ENCODE data around the gene CNN1.
"Not testable (repeated sequence)": the region's sequence is repeated elsewhere in the genome, so short reads cannot be mapped to it uniquely, and the experiment has no call there.

Gene CNN1

DNA sequence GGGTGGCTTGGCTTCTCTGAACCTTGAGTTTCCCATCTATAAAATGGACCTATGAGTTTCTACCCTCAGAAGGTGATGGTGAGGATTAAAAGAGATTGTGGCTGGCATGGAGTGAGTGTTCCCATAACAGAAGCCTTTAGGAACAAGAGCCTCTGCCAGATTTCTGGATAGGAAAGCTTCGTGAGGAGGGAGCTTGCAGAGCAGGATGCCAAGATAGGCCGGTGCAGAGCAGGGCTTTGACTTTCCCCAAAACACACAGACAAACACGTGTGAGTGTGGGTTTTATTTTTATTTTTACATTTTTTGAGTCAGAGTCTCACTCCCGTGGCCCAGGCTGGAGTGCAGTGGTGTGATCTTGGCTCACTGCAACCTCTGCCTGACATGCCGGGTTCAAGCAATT is 3.7 kb upstream of the CNN1 start:
- no peak for DNase-seq (ENCODE audit: low read depth)

DNA sequence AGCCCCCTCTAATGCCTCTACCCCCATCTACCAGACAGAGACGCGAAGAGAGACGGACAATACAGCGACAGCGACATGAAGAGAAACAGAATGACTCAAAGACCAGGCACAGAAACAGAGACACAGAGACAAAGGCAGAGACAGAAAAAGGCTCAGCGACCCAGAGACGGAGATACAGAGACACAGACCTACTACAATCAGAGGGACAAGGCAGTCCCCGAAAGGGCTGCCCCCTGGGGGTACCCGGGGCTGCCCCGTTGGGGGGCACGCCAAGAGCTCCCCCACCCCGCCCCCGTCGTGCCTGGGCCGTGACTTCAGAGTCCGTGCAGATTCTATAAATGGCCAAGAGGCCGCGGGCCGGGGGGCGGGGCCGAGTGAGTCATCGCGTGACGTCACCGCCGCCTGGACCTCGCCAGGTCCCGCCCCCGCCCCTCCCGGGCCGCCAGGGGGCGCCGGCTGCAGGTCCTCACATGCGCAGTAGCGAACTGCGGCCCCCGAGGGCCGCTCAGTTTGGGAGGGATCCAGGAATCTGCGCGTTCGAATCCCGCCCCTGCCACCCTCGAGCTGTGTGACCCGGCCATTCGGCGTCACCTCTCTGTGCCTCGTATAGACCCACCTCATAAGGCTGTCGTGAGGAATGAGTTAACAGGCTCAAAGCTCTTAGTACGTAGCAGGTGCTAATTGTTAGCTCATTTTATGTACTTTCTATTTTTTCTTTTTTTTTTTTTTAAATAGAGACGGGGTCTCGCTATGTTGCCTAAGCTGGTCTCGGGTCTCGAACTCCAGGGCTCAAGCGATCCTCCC is 2.7 kb upstream of the CNN1 start:
- peak; percentile 41 for DNase-seq (ENCODE audit: low read depth)

DNA sequence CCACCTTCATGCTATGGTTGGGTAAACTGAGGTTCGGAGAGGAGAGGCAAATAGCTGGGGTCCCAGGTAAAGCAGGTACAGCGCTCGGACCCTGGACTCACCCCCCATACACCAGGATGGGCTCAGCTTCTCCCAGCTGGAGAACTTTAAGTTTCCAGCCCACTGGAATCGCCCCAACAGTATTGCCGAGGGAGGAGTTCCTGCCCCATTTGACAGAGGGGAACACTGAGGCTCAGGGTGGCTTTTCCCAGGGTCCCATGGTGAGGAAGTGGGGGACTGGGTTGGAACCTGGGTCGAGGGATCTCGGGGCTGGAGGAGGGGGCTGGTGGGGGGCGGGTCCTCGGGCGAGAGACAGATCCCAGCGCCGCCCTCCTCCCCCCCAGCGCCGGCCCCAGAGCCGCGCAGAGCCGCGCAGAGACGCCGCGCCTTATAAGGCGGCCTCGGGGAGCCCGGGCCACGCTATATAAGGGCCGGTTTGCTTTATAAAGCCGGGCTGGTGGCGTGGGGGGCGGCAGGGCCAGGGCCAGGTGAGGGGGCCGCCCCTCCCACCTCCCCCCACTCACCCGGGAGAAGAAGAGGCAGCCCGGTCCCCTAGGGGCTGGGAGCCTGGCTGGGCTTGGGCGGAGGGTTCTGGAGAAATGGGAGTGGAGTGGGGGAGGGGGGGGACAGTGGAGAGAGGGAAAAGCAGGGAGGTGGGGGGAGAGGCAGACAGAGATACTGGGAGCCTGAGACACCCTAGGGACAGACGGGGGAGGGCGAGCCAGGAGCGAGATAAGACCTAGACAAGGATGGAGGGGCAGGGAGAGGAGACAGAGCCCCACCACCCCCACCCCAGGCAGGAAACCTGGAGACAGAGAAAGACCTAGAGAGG is 1.1 kb downstream of the CNN1 start:
- no peak for DNase-seq (ENCODE audit: low read depth)

DNA sequence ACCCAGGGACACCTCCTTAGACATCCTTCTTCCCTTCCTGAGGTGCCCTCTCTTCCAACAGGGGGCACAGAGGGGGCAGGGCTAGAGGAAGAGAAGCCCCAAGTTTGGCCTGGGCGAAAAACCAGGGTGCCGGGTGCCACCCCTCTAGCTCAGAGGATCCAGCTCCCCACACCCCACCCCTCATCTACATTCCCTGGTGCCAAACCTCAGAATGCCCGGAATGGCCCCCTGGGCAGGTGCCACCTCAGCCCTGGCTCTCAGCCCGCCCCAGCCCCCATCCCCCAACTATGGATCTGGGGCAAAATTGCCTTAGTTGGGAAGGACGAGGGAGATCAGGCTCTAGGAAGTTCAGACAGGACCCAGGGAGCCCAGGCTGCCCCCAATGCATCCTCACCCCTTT is 2.0 kb downstream of the CNN1 start:
- no peak for DNase-seq (ENCODE audit: low read depth)

DNA sequence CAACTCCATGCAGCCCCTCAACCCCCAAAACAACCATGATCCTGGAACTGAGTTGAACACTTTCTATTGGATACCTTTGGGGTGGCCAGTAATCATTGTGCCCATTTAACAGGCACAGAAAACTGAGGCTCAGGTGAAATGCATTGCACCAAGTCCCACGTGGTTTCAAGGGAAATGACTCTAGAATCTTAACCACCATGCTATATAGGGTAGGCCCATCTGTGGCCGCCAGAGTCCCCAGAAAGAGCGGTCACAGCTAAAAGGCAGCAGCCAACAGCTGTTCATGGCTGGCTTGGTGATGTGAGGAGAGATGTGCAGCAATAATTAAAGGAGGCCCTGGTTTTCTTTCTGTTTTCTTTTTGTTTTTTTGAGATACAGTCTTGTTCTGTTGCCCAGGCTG is 2.6 kb downstream of the CNN1 start:
- DNase-seq (ENCODE audit: low read depth): no peak

DNA sequence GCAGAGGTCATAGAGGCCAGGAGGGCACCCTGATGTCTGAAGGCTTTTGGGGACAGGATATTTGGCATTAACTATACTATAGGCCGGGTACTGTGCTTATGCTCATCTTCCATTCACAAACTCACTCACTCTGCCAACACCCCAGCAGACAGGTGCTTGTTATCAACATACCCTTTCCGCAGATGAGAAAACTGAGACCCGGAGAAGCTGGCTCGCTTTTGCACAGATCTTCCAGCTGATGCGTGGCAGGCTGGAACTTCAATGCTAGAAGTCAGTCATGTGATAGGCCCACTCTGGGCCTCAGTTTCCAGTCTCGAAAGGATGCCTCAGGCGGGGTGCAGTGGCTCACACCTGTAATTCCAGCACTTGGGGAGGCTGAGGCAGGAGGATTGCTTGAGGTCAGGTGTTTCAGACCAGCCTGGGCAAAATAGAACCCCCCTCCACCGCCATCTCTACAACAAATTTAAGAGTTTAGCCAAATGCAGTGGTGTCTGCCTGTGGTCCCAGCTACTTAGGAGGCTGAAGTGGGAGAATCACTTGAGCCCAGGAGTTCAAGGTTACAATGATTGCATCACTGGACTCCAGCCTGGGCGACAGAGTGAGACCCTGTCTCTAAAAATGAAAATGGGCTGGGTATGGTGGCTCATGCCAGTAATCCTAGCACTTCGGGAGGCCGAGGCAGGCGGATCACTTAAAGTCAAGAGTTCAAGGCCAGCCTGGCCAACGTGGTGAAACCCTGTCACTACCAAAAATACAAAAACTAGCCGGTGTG is 9.5 kb downstream of the CNN1 start:
- no peak for DNase-seq (ENCODE audit: low read depth)

DNA sequence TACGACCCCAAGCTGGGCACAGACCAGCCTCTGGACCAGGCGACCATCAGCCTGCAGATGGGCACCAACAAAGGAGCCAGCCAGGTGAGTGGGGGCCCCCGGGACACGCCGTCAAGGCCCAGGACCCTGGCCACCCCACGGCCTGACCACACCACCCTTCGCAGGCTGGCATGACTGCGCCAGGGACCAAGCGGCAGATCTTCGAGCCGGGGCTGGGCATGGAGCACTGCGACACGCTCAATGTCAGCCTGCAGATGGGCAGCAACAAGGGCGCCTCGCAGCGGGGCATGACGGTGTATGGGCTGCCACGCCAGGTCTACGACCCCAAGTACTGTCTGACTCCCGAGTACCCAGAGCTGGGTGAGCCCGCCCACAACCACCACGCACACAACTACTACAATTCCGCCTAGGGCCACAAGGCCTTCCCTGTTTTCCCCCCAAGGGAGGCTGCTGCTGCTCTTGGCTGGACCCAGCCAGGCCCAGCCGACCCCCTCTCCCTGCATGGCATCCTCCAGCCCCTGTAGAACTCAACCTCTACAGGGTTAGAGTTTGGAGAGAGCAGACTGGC is 10.8 kb downstream of the CNN1 start:
- no peak for DNase-seq (ENCODE audit: low read depth)

DNA sequence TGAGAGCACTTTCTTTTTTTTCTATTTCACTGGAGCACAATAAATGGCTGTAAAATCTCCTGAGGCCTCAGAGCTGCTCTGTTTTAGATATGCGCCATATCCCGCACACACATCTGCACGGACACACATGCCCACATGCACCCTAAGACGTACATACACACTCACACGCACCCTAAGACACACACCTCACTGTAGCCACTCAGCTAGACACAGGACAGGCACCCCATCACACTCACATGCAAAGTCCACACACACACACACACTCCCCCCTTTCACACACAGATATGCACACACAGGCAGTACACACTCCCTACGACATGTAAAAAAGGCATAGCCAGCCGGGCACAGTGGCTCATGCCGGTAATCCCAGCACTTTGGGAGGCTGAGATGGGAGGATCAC is 11.6 kb downstream of the CNN1 start:
- DNase-seq (ENCODE audit: low read depth): no peak

DNA sequence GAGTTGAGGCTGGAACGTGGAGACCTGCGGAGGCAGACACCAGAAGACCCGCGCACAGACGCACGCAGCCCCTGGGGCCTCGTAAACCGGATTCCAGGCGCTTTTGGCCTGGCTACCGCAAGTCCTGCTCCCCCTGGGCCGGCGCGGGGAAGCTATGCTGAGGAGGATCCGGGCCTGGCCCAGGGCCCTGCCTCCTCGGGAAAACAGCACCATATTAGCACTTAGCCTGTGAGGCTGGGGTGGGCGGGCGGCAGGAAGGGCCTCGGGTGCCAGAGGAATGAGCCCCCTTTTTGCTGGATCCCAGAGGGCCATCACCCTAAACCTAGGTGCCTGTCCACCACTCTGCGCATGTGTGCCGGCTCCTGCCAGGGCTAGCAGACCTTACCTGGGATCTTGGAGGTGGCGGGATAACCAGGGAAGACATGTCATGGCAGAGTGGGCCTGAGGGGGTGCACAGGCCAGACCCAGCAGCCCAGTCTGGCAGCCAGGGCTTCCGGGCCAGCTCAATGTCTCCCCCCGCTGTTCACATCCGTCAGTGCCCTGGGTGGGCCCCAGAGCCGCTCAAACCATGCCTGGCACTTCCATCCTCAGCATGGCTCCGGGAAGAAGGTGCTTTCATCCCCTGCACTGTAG is 13.1 kb downstream of the CNN1 start:
- DNase-seq (ENCODE audit: low read depth): no peak

DNA sequence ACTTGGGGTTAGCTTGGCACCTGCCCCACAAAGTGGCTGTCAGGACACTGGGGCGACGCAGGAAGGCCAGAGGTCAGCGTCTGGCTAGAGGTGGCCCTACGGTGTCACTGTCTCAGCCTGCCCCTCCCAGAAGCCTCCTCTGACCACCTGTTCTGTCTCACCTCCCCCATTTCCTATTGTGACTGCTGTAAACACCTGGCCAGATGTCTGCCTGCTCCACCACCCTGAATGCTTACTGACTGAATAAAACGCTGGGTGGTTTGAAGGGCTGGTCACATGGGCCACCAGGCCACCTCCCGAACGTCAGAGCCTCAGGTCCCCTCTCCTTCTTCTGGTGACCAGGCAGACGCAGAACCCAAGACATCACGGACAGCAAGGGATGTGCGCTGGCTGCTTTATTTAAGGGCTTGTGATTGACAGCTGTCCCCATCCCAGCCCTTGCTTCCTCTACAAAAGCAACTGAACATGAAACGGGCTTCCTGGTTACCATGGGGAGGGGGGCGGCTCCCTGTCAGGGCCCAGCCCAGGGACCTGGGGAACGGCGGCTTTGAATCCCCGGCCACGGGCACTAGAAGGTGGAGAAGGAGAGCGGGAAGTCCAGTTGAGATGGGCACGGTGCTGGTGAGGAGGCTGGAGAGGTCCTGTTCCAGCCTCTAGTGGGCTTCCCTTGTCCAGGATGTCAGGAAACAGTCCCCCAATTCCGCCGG is 14.2 kb downstream of the CNN1 start:
- no peak for DNase-seq (ENCODE audit: low read depth)

DNA sequence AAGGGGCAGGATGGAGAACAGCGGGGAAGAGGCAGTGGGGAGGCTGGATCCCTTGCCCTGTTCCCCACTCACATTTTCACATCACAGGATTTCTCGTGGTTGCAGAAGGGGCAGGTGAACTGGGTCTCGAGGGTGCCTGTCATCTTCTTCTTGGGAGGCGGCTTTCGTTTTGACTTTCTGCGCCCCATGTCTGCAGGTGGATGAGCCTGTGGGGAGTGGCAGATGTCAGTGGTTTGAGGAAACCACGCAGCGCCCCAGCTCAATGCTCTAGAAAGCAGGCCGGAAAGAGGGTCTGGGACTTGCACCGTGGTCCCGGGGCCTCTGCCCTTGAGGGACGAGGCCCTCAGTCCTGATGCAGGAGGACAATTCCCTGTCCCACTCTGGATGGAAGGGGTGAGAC is 15.5 kb downstream of the CNN1 start:
- DNase-seq (ENCODE audit: low read depth): no peak

DNA sequence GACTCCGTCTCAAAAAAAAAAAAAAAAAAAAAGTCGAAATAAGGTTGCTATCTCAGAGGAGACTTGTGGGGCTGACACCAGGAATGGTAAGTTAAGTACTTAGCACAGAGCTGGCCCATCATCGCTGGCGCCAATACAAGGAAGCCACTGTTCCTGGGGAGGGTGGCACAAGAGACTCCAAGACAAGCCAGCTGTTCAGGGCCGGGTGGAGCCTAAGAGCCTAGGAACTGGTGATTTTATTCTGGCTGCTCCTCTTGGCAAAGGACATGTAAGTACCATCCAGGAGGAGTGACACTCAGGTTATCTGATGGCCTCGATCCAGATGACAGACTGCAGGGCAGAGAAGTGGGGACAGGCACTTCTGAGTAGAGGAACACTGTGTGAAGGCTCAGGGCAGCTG is 16.6 kb downstream of the CNN1 start:
- no peak for DNase-seq (ENCODE audit: low read depth)

DNA sequence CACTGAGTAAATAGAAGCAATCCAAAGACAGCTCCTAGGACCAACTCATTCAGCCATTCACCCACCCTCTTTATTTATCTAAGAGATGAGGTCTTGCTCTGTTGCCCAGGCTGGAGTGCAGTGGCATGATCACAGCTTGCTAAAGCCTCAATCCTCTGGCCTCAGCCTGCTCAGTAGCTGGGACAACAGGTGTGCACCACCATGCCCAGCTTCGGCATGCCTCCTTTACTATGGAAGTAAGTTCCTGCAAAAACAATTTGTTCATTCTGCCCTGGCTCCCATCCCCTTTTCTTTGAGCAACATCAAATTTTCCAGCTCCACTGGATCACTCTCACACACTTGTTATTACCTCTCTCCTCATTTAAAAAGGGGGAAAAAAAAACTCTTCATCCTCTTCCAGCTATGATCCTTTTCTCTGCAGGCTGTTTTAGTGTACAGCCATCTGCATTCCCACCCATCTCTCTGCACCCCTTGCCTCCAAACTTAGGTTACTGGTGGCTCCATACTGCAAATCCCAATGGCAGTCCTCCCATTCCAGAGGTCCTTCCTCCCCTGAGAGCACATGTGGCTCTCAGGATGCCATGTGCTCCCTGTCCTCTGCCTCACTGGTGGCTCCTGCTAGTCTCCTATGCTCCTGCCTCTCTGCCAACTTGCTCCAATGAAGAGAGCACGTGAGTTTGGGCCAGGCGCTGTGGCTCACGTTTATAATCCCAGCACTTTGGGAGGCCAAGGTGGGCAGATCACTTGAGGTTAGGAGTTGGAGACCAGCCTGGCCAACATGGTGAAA is 18.2 kb downstream of the CNN1 start:
- DNase-seq (ENCODE audit: low read depth): no peak

DNA sequence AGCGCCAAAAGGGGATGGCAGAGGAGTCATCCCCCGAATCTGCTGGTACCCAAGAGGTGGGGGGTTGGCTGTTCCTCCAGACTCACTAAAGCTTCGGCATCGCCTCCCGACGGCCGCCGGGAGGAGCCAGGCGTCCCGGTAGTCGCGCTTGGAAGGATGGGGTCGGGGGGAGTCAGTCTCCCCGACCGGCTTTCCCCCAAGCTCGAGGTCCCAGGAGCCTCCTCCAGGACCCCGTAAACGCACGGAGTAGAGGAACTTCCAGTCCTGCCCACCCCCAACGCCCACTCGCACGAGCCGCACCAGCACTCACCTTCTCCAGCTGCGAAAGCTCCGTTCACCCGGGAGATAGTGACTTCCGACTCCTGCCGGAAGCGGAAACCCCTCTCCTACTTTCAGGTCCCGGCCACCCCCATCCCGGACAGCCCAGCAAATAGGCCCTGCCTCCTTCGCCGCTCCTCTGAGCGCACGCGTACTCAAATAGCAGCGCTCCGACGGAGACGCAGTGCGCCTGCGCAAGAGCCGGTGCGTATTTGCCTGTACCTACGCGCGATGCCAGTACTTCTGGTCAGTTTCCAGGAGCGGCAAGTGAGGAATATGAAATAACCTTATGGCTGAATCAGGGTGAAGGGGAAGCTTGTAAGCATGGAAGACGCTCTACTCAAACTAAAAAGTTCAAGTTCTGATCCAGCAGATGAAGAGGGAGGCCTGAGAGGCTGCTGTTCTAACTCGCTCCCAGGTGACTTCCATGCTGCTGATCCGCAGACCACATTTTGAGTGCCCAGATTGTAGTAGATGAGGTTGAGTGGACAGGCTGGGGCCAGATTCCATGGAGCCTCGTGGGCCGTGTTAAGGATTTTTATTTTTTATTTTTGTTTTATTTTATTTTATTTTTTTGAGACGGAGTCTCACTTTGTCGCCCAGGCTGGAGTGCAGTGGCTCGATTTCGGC is 20.5 kb downstream of the CNN1 start, which contains the start of gene ELOF1:
TSS of gene ELOF1 (minus strand) at position 350 of the 948 bp plus-strand sequence. CDS start 4,883 bp downstream, outside the sequence.
- DNase-seq (ENCODE audit: low read depth): peak; percentile 92

DNA sequence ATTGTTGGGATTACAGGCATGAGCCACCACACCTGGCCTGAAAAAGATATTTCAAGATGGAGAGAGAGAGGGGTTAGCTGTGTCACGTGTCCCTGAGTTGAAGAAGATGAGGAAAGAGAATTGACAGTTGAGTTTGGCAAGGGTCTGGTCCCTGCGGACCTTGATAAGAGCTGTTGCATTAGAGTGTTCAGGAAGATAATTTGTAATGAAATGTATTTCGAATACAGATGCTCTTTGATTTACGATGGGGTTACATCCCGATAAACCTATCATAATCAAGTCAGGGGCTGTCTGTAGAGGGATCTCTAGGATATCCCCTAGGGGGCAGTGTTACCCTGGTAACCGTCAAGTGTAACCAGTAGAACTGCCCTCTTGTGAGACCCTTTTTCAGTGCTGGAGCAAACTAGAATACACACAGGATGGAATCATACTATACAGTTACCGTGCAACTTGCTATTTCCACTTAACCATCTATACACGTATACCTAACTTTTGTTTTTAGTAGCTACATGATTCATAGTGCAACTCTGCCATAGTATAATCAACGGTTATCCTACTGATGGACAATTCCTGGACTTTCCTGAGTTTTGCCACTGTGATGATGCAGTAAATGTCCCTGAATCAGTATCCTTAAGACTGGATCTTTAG is 21.9 kb downstream of the CNN1 start:
- no peak for DNase-seq (ENCODE audit: low read depth)

DNA sequence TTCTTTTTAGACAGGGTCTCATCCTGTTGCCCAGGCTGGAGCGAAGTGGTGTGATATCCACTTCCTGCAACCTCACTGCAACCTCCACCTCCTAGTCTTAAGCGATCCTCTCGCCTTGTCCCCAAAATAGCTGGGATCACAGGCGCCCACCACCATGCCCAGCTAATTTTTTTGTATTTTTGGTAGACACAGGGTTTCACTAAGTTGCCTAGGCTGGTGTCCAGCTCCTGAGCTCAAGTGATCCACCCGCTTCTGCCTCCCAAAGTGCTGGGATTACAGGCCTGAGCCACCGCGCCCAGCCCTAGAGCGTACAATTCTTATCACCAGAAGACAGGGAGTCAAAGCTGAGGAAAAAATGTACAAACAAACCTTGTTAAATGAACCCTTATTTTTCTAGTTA is 24.9 kb downstream of the CNN1 start:
- DNase-seq (ENCODE audit: low read depth): no peak

DNA sequence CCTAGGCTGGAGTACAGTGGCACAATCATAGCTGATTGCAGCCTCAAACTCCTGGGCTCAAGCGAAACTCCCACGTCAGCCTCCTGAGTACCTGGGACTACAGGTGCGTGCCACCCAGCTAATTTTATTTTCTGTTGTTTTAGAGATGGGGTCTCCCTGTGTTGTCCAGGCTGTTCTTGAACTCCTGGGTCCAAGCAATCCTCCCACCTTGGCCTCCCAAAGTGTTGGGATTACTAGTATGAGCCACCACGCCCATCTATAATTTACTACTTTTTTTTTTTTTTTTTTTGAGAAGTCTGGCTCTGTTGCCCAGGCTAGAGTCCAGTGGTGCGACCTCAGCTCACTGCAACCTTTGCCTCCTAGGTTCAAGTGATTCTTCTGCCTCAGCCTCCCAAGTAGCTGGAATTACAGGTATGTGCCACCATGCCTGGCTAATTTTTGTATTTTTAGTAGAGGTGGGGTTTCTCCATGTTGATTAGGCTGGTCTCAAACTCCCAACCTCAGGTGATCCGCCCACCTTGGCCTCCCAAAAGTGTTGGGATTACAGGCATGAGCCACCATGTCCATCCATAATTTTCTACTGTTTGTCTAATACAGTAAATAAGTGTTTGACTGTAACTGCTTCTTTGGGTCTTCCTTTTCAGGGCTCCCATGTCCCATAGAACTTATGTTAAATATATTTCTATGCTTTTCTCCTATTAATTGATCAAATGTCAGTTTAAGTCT is 25.6 kb downstream of the CNN1 start:
- not testable (repeated sequence) for DNase-seq (ENCODE audit: low read depth)

DNA sequence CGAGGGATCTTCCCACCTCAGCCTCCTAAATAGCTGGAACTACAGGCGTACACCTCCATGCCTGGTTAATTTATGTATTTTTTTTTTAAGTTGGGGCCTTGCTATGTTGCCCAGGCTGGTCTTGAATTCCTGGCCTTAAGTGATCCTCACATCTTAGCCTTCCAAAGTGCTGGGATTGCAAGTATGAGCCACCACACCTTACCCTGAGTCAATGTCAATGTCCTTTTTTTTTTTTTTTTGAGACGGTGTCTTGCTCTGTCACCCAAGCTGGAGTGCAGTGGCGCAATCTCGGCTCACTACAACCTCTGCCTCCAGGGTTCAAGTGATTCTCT is 27.0 kb downstream of the CNN1 start:
- not testable (repeated sequence) for DNase-seq (ENCODE audit: low read depth)
